GM12872 (cell line): ENCODE measurements around the gene HOXD13.

Experiments used
- CTCF ChIP-seq: IDR thresholded peaks from 3 replicates; pipeline ENCODE4 v1.5.1; 2011; ENCODE audit warnings: low read depth, mild to moderate bottlenecking, low read length, moderate library complexity; ENCODE audit not compliant: insufficient read depth

Gene HOXD13

DNA sequence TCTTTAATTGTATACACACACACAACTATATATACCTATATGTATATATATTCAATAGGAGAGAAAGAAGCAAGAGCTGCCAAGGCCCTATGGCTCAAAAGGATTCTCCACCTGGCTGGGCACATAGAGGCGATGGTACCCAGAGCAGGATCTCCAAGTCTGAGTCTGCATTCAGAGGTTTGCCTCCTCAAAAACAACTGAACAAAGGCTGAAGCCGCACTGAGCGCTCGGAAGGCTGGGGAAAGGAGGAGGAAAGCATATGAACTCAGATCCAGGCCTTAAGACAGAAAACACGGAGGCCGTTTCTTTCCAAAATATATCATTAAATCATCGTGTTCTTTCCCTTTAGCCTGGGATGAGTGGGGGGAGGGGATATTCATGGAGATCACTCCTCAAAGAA, 10.7 kb downstream of the HOXD13 start:
- no peak for TF ChIP-seq CTCF

DNA sequence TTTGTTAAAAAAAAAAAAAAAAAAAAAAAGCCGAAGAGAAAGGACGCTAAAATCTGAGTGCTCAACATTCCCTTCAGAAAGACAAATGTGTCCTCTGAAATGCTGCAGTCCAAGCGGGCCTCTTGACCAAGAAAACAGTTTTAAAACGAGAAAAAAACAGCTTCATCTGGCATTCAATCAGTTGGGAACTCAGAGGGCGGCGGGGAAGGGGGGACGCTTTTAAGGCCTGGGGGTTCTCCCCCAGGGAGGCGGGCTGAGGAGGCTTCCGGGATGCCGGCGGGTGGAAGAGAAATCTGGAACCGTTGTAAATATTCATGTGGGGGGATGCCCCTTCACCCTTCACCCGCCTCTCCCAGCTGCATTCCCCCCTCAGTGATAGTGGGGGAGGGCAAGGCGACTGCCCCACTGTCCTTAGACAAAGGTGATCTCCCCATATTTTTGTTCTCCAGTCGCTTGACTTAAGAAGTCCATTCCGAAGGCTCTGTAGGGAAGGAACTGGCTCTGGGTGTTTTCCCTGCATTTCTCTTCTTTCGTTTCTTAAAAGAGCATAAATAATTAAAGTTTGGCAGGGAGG, 11.3 kb downstream of the HOXD13 start:
- TF ChIP-seq CTCF: no peak

- no peak for TF ChIP-seq CTCF
These were observed 12.0 kb downstream of the HOXD13 start for GRCh38 chr2:176104316-176105077.

- TF ChIP-seq CTCF: no peak
These were observed 12.7 kb downstream of the HOXD13 start for GRCh38 chr2:176105078-176105729.

GRCh38 chr2:176105730-176106580, 13.4 kb downstream of the HOXD13 start:
- TF ChIP-seq CTCF: no peak

DNA sequence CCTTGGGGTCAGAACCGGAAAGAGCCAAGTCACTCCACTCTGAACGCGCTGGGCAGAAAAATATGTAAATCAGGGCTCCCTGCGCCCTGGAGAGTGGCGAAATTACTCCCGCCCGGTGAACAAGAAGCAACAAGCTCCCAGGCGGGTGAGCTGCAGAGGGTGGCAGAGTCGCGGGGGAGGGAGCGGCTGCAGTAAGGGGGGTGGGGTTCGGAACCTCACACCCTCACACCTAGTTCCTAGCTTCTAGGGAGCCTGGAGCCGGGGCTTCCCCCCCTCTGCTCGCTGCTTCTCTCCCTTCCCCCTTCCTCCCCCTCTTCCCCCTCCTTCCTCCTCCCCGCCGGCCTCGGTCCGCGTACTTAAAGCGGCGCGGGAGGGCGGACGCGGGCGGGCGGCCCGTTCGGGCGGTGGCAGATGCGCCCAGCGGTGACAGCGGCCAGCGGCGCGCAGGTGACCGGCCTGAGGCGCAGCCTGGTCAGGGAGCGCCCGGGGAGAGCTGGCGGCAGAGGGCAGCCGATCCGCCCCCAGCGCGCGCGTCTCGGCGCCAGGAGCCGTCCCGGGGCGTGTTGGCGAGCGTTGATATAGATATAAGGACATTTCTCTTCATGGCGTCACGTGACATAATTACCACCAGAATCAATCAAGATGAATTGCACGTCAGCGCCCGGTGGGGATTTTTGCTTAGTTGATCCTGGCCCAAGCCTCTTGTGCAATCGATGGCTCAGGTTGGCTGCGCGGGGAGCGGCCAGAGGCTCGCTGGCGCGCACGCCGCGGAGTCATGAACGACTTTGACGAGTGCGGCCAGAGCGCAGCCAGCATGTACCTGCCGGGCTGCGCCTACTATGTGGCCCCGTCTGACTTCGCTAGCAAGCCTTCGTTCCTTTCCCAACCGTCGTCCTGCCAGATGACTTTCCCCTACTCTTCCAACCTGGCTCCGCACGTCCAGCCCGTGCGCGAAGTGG, 14.3 kb downstream of the HOXD13 start, which contains the start of gene HOXD11:
HOXD11 (plus strand) TSS at position 700 of the 959 bp plus-strand sequence; CDS start at position 776, 76 bp downstream.
- TF ChIP-seq CTCF: no peak
